HG03378 (cell line): ENCODE measurements around the gene NSL1.
"Not testable (repeated sequence)": the region's sequence is repeated elsewhere in the genome, so short reads cannot be mapped to it uniquely, and the experiment has no call there.

Source experiments
- ATAC-seq: cut with Tn5 transposase; IDR thresholded peaks from one replicate; pipeline ENCODE4 v1.9.1; 2021; ENCODE audit warnings: mild to moderate bottlenecking, moderate library complexity; ENCODE audit not compliant: unreplicated experiment

NSL1 gene

GRCh38 chr1:212785871-212786270 lies 5.7 kb downstream of the NSL1 start:
- no peak for ATAC-seq

- no peak for ATAC-seq
Measured at GRCh38 chr1:212783976-212784375, 7.6 kb downstream of the NSL1 start.

- no peak for ATAC-seq
Measured at GRCh38 chr1:212782422-212783154, 9.0 kb downstream of the NSL1 start.

- ATAC-seq, result no peak
Measured at GRCh38 chr1:212781225-212781624, 10.4 kb downstream of the NSL1 start.

- ATAC-seq, result no peak
Measured at GRCh38 chr1:212780759-212781158, 10.8 kb downstream of the NSL1 start.

GRCh38 chr1:212779086-212779485 lies 12.5 kb downstream of the NSL1 start:
- ATAC-seq, result not testable (repeated sequence)

GRCh38 chr1:212777151-212777550 lies 14.4 kb downstream of the NSL1 start:
- ATAC-seq, result no peak

- no peak for ATAC-seq
Measured at GRCh38 chr1:212775241-212775640, 16.3 kb downstream of the NSL1 start.

- no peak for ATAC-seq
Measured at GRCh38 chr1:212774584-212774983, 17.0 kb downstream of the NSL1 start.

GRCh38 chr1:212773011-212773410 lies 18.6 kb downstream of the NSL1 start:
- no peak for ATAC-seq

GRCh38 chr1:212771341-212771740 lies 20.2 kb downstream of the NSL1 start:
- ATAC-seq, result no peak

GRCh38 chr1:212769459-212770167 lies 22.0 kb downstream of the NSL1 start:
- ATAC-seq, result peak; percentile 66

- ATAC-seq, result not testable (repeated sequence)
Measured at GRCh38 chr1:212766825-212767224, 24.8 kb downstream of the NSL1 start.

- not testable (repeated sequence) for ATAC-seq
Measured at GRCh38 chr1:212764718-212765281, 26.8 kb downstream of the NSL1 start.

- ATAC-seq, result no peak
Measured at GRCh38 chr1:212762839-212763238, 28.7 kb downstream of the NSL1 start.

GRCh38 chr1:212762234-212762633 lies 29.3 kb downstream of the NSL1 start:
- ATAC-seq, result no peak

GRCh38 chr1:212760126-212760823 lies 31.3 kb downstream of the NSL1 start:
- peak; percentile 59 for ATAC-seq

- no peak for ATAC-seq
Measured at GRCh38 chr1:212759683-212760082, 31.9 kb downstream of the NSL1 start.

GRCh38 chr1:212754680-212755079 lies 36.9 kb downstream of the NSL1 start:
- ATAC-seq, result no peak

- no peak for ATAC-seq
Measured at GRCh38 chr1:212754193-212754592, 37.4 kb downstream of the NSL1 start.

GRCh38 chr1:212753749-212754148 lies 37.8 kb downstream of the NSL1 start:
- ATAC-seq, result no peak
